HepG2 (cell line): ENCODE data around the gene ADAMTS18. TPM values are rescaled to one million over a fixed set of nuclear protein-coding genes. Genes with fewer than 3 reads are reported as not detected.

Source experiments
- ATAC-seq: fragments of 200-7000 bp; cut with Tn5 transposase; 3 replicates; pipeline ENCODE4 v1.9.1; 2020; ENCODE audit warnings: mild to moderate bottlenecking, moderate library complexity
- BruUV-seq: library from RNA; stranded (reverse); fragments of 400-500 nt; replicated peaks from 2 replicates; lab custom pipeline; 2021; lab: Mats Ljungman, UMichigan
- CTCF ChIA-PET: fragments of 300-600 bp; formaldehyde crosslinking; extraction: SDS; loops from one replicate; lab custom pipeline; 2021; ENCODE audit warnings: low total read pairs, inconsistent platforms, low intra/inter-chr PET ratio; lab: Yijun Ruan, JAX
- POLR2A ChIA-PET: fragments of 350-600 bp; sonication (Branson Sonifier 250); formaldehyde crosslinking; loops from one replicate; lab custom pipeline; 2020; ENCODE audit warnings: antibody characterized with exemption, inconsistent platforms; lab: Yijun Ruan, JAX
- DNase-seq: peaks from one replicate; pipeline ENCODE4 v3.0.0-alpha.2; 2015; ENCODE audit warnings: low spot score
- FAIRE-seq: peaks from 3 replicates; lab custom pipeline; 2011; peaks lifted over from hg19 to GRCh38; lab: Jason Lieb, UNC
- H2AFZ ChIP-seq: one replicate; pipeline ENCODE4 v1.6.1; 2011; ENCODE audit warnings: low read length, inconsistent platforms
- H3K27ac ChIP-seq: fragments of 300-600 bp; 3 replicates; pipeline ENCODE4 v1.8.0; 2011; ENCODE audit warnings: mixed run types, mild to moderate bottlenecking, mixed read lengths, low read length, inconsistent platforms; ENCODE audit not compliant: insufficient read depth; ENCODE audit errors: extremely low read length
- H3K27me3 ChIP-seq, 2 experiments: fragments of 200-600 bp in 1 of 2; 2 replicates in 1 of 2; 3 replicates in 1 of 2; pipeline versions ENCODE4 v1.6.0 to v1.8.0; 2011; ENCODE audit warnings: low read length in 2 of 2, mild to moderate bottlenecking in 2 of 2, moderate library complexity in 2 of 2, inconsistent platforms in 1 of 2; ENCODE audit not compliant: insufficient read depth in 2 of 2, control insufficient read depth in 1 of 2
- H3K36me3 ChIP-seq, 2 experiments: fragments of 200-600 bp in 1 of 2; replicated peaks in 1 of 2; 2 replicates in 1 of 2; 3 replicates in 1 of 2; pipeline versions ENCODE4 v1.5.1 to v1.8.0; 2011; ENCODE audit warnings: low read length in 2 of 2, inconsistent platforms in 1 of 2; ENCODE audit not compliant: insufficient read depth in 2 of 2, control insufficient read depth in 1 of 2
- H3K4me1 ChIP-seq: 2 replicates; pipeline ENCODE4 v1.5.1; 2012; ENCODE audit warnings: low read length, inconsistent platforms; ENCODE audit not compliant: insufficient read depth
- H3K4me2 ChIP-seq: 2 replicates; pipeline ENCODE4 v1.6.0; 2011; ENCODE audit warnings: low read depth, low read length, inconsistent platforms
- H3K4me3 ChIP-seq, 3 experiments: fragments of 200-600 bp in 1 of 3; sonication (generic), shearing (Covaris generic) in 1 of 3; replicated peaks in 1 of 3; 2 replicates each; pipeline ENCODE4 v1.5.1; 2011 to 2016; ENCODE audit warnings: low read length in 3 of 3, inconsistent platforms in 2 of 3, low read depth in 2 of 3, mild to moderate bottlenecking in 2 of 3, control low read depth in 1 of 3, mixed read lengths in 1 of 3; ENCODE audit not compliant: insufficient read depth in 1 of 3
- H3K79me2 ChIP-seq: one replicate; pipeline ENCODE4 v1.6.1; 2011; ENCODE audit warnings: low read length, inconsistent platforms; ENCODE audit not compliant: insufficient read depth
- H3K9ac ChIP-seq: 2 replicates; pipeline ENCODE4 v1.6.0; 2011; ENCODE audit warnings: mild to moderate bottlenecking, low read depth, low read length, inconsistent platforms; ENCODE audit not compliant: insufficient read depth
- H3K9me3 ChIP-seq: 2 replicates; pipeline ENCODE4 v1.5.1; 2012; ENCODE audit warnings: mild to moderate bottlenecking, low read length
- H4K20me1 ChIP-seq: 2 replicates; pipeline ENCODE4 v1.6.0; 2011; ENCODE audit warnings: inconsistent platforms, mild to moderate bottlenecking, low read length, moderate library complexity; ENCODE audit not compliant: insufficient read depth
- CREB3 ChIP-seq: sonication (generic); formaldehyde crosslinking; IDR thresholded peaks from 2 replicates; pipeline ENCODE4 v1.5.0; 2020; ENCODE audit warnings: missing genetic modification reagents
- NFRKB ChIP-seq: fragments of 450-650 bp; IDR thresholded peaks from 2 replicates; pipeline ENCODE4 v1.6.1; 2017
- PHF8 ChIP-seq: sonication (generic); formaldehyde crosslinking; IDR thresholded peaks from 2 replicates; pipeline ENCODE4 v1.5.0; 2020; ENCODE audit warnings: missing genetic modification reagents
- RBAK ChIP-seq: sonication (generic); formaldehyde crosslinking; IDR thresholded peaks from 2 replicates; pipeline ENCODE4 v1.5.1; 2020; ENCODE audit warnings: mild to moderate bottlenecking, missing genetic modification reagents
- SAFB2 ChIP-seq: sonication (generic); formaldehyde crosslinking; IDR thresholded peaks from 2 replicates; pipeline ENCODE4 v1.5.1; 2020; ENCODE audit warnings: missing genetic modification reagents, low read depth, mild to moderate bottlenecking, borderline replicate concordance
- ZNF18 ChIP-seq: sonication (generic); formaldehyde crosslinking; IDR thresholded peaks from 2 replicates; pipeline ENCODE4 v1.8.0; 2022; ENCODE audit warnings: mild to moderate bottlenecking, missing genetic modification reagents; ENCODE audit not compliant: insufficient replicate concordance
- ZNF562 ChIP-seq: sonication (generic); formaldehyde crosslinking; IDR thresholded peaks from 2 replicates; pipeline ENCODE4 v1.8.0; 2022; ENCODE audit warnings: missing genetic modification reagents, borderline replicate concordance
- ZNF619 ChIP-seq: sonication (generic); formaldehyde crosslinking; IDR thresholded peaks from 2 replicates; pipeline ENCODE4 v1.4.0; 2020; ENCODE audit warnings: mild to moderate bottlenecking, missing genetic modification reagents
- ZNF761 ChIP-seq: sonication (generic); formaldehyde crosslinking; conservative IDR thresholded peaks from 2 replicates; pipeline ENCODE4 v1.4.0; 2020; ENCODE audit warnings: mild to moderate bottlenecking, missing genetic modification reagents
- WGBS: methylation state at CpG from one replicate; pipeline ENCODE4 v1.1.6; 2017; ENCODE audit warnings: low lambda C conversion rate; 5-methylcytosine and 5-hydroxymethylcytosine counted together
- in situ Hi-C: cut with HindIII; loops from 2 replicates; pipeline ENCODE4 v1.10.0; 2017; ENCODE audit warnings: low pct_unique_long_range_greater_than_20kb; ENCODE audit not compliant: extremely low pct_ligation_motif_present
- intact Hi-C: fragments of 100-400 bp; cut with micrococcal nuclease; formaldehyde crosslinking; loops from one replicate; pipeline ENCODE4 v1.10.0; 2022; ENCODE audit not compliant: unreplicated experiment
- polyA plus RNA-seq, 8 experiments: library from polyadenylated mRNA; depleted of rRNA in 3 of 8; stranded (reverse) in 7 of 8; unstranded in 1 of 8; fragments of >200 nt; fragmentation: Illumina TruSeq in 4 of 8; extraction: Trizol in 4 of 8; gene quantifications; 2 replicates each; pipeline versions ENCODE4 v1.2.1 to v1.2.3, GENCODE V29; 2011 to 2016; ENCODE audit warnings: low read depth in 4 of 8, missing spikeins in 1 of 8, mixed read lengths in 1 of 8; ENCODE audit not compliant: insufficient read depth in 1 of 8
- total RNA-seq, 5 experiments: library from RNA; depleted of rRNA; stranded (reverse); fragments of >200 nt; fragmentation: Illumina TruSeq; extraction: Trizol; gene quantifications; 2 replicates each; pipeline ENCODE4 v1.2.3, GENCODE V29; 2016; ENCODE audit warnings: low read depth in 1 of 5

ADAMTS18 gene
- total and polyA plus RNA-seq, 2 of the 13 experiments (the other 11 are each of a cell fraction or from before 2014, with no cell fraction given), result 0.01 TPM; not detected in 1

GRCh38 chr16:77414752-77415231, 20.0 kb downstream of the ADAMTS18 start (continued):
- no peak for TF ChIP-seq SAFB2
- TF ChIP-seq ZNF562 (CRISPR knock-in tag), result no peak
- TF ChIP-seq ZNF619 (CRISPR knock-in tag), result no peak
- TF ChIP-seq PHF8 (CRISPR knock-in tag), result no peak

GRCh38 chr16:77410449-77410848, 24.4 kb downstream of the ADAMTS18 start:
- Histone ChIP-seq H3K9ac (no peak overlapping the region), H3K4me2 (no peak overlapping the region), H3K4me1 (no peaks in the 10 kb centered on the region), H4K20me1 (no peaks in the 10 kb centered on the region), H3K27ac (no peak overlapping the region), H3K79me2 (no peaks in the 10 kb centered on the region), H3K9me3 (0 out of 2 replicates have a peak, but pooled peaks cover 4% of the 10 kb centered on the region), H2AFZ (no peak overlapping the region), H3K27me3 (no peaks in the 10 kb centered on the region), H3K4me3 (no peak overlapping the region), H3K36me3 (no peaks in the 10 kb centered on the region)
- TF ChIP-seq ZNF18 (CRISPR knock-in tag), result no peak
- no peak for TF ChIP-seq NFRKB
- no peak for TF ChIP-seq CREB3 (CRISPR knock-in tag)
- TF ChIP-seq RBAK (CRISPR knock-in tag), result no peak
- no peak for TF ChIP-seq ZNF761
- DNase-seq (no peak), ATAC-seq (no peak), FAIRE-seq (no peak)
- CTCF ChIA-PET, result no interaction called here
- in situ Hi-C loops (no loop called here), intact Hi-C loops (no loop called here)
- no TSS peak for BruUV-seq
- WGBS, result 14% methylated on average over 4 of the region's 4 CpGs
- POLR2A ChIA-PET, result no interaction called here
